OCI-LY7 (cell line): Measurements from ENCODE around the gene MYOZ2. TPM values are rescaled to one million over a fixed set of nuclear protein-coding genes. Genes with fewer than 3 reads are reported as not detected.
"Not testable (repeated sequence)": the region's sequence is repeated elsewhere in the genome, so short reads cannot be mapped to it uniquely, and the experiment has no call there.

Experiments
- BruUV-seq: library from RNA; stranded (reverse); fragments of 400-500 nt; replicated peaks from 2 replicates; lab custom pipeline; 2021; lab: Mats Ljungman, UMichigan
- CTCF ChIA-PET: fragments of 300-600 bp; sonication (Branson Sonifier 250); formaldehyde crosslinking; loops from one replicate; lab custom pipeline; 2022; ENCODE audit warnings: antibody characterized with exemption; ENCODE audit not compliant: unreplicated experiment; lab: Charles Lee
- POLR2A ChIA-PET: fragments of 300-600 bp; sonication (Branson Sonifier 250); formaldehyde crosslinking; loops from one replicate; lab custom pipeline; 2022; ENCODE audit warnings: antibody characterized with exemption; lab: Charles Lee
- DNase-seq: peaks from one replicate; pipeline ENCODE4 v3.0.0-alpha.2; 2015; ENCODE audit warnings: low spot score
- H2AFZ ChIP-seq: fragments of 200-600 bp; sonication (generic), shearing (Covaris generic); 2 replicates; pipeline ENCODE4 v1.6.1; 2014; ENCODE audit warnings: mild to moderate bottlenecking, antibody characterized with exemption, low read length, moderate library complexity
- H3K27ac ChIP-seq: fragments of 200-600 bp; sonication (generic); 2 replicates; pipeline ENCODE4 v1.5.1; 2014; ENCODE audit warnings: mixed run types, low read depth, mild to moderate bottlenecking, moderate library complexity, low read length, inconsistent platforms; ENCODE audit not compliant: poor library complexity, severe bottlenecking
- H3K36me3 ChIP-seq: fragments of 200-600 bp; sonication (generic); 2 replicates; pipeline ENCODE4 v1.6.1; 2014; ENCODE audit warnings: mild to moderate bottlenecking, antibody characterized with exemption, low read length, moderate library complexity, mixed read lengths; ENCODE audit not compliant: insufficient read depth
- H3K4me1 ChIP-seq: fragments of 200-600 bp; sonication (generic); 2 replicates; pipeline ENCODE4 v1.5.1; 2014; ENCODE audit warnings: mild to moderate bottlenecking, low read length; ENCODE audit not compliant: insufficient read depth, poor library complexity, severe bottlenecking
- H3K4me2 ChIP-seq: fragments of 200-600 bp; sonication (generic); 2 replicates; pipeline ENCODE4 v1.6.1; 2014; ENCODE audit warnings: mild to moderate bottlenecking, low read length
- H3K4me3 ChIP-seq: fragments of 200-600 bp; sonication (generic); 2 replicates; pipeline ENCODE4 v1.5.1; 2014; ENCODE audit warnings: mild to moderate bottlenecking, low read depth, low read length; ENCODE audit not compliant: poor library complexity, severe bottlenecking
- H3K79me2 ChIP-seq: fragments of 200-600 bp; sonication (generic); 2 replicates; pipeline ENCODE4 v1.6.1; 2016; ENCODE audit warnings: low read depth, mild to moderate bottlenecking, low read length, moderate library complexity, mixed read lengths; ENCODE audit not compliant: insufficient read depth
- H3K9me2 ChIP-seq: fragments of 200-600 bp; sonication (generic); 2 replicates; pipeline ENCODE4 v1.6.1; 2016; ENCODE audit warnings: mild to moderate bottlenecking, low read length, mixed read lengths; ENCODE audit not compliant: insufficient read depth
- H3K9me3 ChIP-seq: fragments of 200-600 bp; sonication (generic); 2 replicates; pipeline ENCODE4 v1.6.1; 2014; ENCODE audit warnings: mild to moderate bottlenecking, mixed run types, low read length, mixed read lengths
- H4K20me1 ChIP-seq: fragments of 200-600 bp; sonication (generic); 2 replicates; pipeline ENCODE4 v1.6.1; 2014; ENCODE audit warnings: mild to moderate bottlenecking, antibody characterized with exemption, low read length, moderate library complexity, mixed read lengths; ENCODE audit not compliant: insufficient read depth
- EZH2phosphoT487 ChIP-seq: fragments of 200-600 bp; sonication (generic); IDR thresholded peaks from 2 replicates; pipeline ENCODE4 v1.6.1; 2018; ENCODE audit warnings: low read depth, borderline replicate concordance, mild to moderate bottlenecking, mixed run types, antibody characterized with exemption, low read length, moderate library complexity, mixed read lengths
- intact Hi-C: fragments of 100-400 bp; cut with micrococcal nuclease; formaldehyde crosslinking; loops from one replicate; pipeline ENCODE4 v1.10.0; 2022; ENCODE audit not compliant: unreplicated experiment
- total RNA-seq, 2 experiments: library from RNA; depleted of rRNA in 1 of 2; stranded (reverse); fragments of >200 nt in 1 of 2; shearing (Covaris generic) in 1 of 2; gene quantifications; 2 replicates each; pipeline ENCODE4 v1.2.3, GENCODE V29; 2014 to 2022
- TF ChIP-seq, protein P1 (sequence below): fragments of 200-600 bp; sonication (generic); conservative IDR thresholded peaks from 2 replicates; pipeline ENCODE4 v1.5.1; 2014; ENCODE audit warnings: mild to moderate bottlenecking, antibody characterized with exemption, low read length, moderate library complexity, mixed read lengths

Gene MYOZ2
- total RNA-seq, 2 experiments from 2014 or later, result not detected

DNA sequence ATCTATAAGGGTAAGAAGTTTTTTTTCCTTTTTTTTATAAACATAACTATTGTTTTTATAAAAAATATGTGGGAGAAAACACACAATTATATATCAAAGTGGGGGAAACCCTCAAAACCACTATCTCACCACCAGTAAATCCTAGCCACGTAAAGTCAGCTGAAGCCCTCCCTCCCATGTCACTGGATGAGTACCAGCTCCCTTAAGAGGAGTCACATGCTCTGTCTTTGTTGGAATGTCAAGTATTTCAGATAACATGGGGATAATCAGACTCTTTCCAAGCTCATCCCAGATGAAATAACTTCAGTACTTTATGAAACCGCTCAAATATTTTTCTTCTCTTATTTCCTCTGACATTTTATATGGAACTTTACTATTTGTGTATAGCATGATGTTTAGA is 2.4 kb downstream of the MYOZ2 start:
- no peak overlapping the region for H3K27ac ChIP-seq
- no peaks in the 10 kb centered on the region for H3K36me3 ChIP-seq
- no peaks in the 10 kb centered on the region for H4K20me1 ChIP-seq
- no peak for TF ChIP-seq EZH2phosphoT487
- TF ChIP-seq, protein P1, sequence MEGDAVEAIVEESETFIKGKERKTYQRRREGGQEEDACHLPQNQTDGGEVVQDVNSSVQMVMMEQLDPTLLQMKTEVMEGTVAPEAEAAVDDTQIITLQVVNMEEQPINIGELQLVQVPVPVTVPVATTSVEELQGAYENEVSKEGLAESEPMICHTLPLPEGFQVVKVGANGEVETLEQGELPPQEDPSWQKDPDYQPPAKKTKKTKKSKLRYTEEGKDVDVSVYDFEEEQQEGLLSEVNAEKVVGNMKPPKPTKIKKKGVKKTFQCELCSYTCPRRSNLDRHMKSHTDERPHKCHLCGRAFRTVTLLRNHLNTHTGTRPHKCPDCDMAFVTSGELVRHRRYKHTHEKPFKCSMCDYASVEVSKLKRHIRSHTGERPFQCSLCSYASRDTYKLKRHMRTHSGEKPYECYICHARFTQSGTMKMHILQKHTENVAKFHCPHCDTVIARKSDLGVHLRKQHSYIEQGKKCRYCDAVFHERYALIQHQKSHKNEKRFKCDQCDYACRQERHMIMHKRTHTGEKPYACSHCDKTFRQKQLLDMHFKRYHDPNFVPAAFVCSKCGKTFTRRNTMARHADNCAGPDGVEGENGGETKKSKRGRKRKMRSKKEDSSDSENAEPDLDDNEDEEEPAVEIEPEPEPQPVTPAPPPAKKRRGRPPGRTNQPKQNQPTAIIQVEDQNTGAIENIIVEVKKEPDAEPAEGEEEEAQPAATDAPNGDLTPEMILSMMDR, result no peak
- H3K4me3 ChIP-seq, result no peak overlapping the region
- BruUV-seq, result no TSS peak
- ChIA-PET POLR2A (interaction anchor here (0.7 to 1.3 kb wide), 4 partner anchors 74 to 321 kb away, joined by 3 read pairs; no protein-coding TSS in a partner anchor), CTCF (no interaction called here)
- peaks cover 22% of the 10 kb centered on the region for H3K4me1 ChIP-seq
- H3K9me2 ChIP-seq, result no peaks in the 10 kb centered on the region
- H2AFZ ChIP-seq, result peak overlapping the region; percentile 40; the same call in 1 of the 2 replicates
- no peak overlapping the region for H3K4me2 ChIP-seq
- H3K9me3 ChIP-seq, result no peaks in the 10 kb centered on the region
- no peak for DNase-seq
- intact Hi-C loops, result no loop called here
- H3K79me2 ChIP-seq, result no peaks in the 10 kb centered on the region

DNA sequence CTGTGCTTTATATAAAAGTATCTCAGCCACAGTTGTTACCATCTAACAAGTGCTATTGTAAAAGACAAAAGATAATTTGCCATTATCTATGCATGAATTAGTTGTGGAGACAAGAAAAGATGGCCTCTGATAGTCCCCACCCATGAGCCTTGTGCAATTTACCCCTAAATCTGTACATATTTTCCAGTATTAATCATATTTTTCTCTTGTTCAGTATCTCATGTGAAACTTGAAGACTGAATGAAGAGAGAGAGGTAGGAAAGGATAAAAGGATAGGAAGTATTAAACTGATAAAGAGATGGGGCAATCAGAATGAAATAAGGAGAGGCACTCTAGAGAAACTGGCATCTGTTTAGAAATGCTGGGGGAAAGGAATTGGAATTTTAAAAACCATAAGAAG is 3.7 kb downstream of the MYOZ2 start:
- no peaks in the 10 kb centered on the region for H3K9me2 ChIP-seq
- peak overlapping the region; percentile 71 for H3K4me2 ChIP-seq
- no peak for TF ChIP-seq EZH2phosphoT487
- TF ChIP-seq, protein P1, result no peak
- H4K20me1 ChIP-seq, result no peaks in the 10 kb centered on the region
- CTCF ChIA-PET, result no interaction called here
- H3K4me1 ChIP-seq, result peaks cover 22% of the 10 kb centered on the region
- H3K27ac ChIP-seq, result peak overlapping the region; percentile 42
- H3K36me3 ChIP-seq, result no peaks in the 10 kb centered on the region
- POLR2A ChIA-PET, result interaction anchor here (0.8 to 1.8 kb wide), 6 partner anchors 9 to 454 kb away, joined by 3 to 9 read pairs (median 7); partner anchors contain the start of genes METTL14 and USP53
- H3K79me2 ChIP-seq, result no peaks in the 10 kb centered on the region
- no peak for DNase-seq
- no peaks in the 10 kb centered on the region for H3K9me3 ChIP-seq
- intact Hi-C loops, result no loop called here
- H3K4me3 ChIP-seq, result peak overlapping the region; percentile 42
- BruUV-seq, result no TSS peak
- H2AFZ ChIP-seq, result peak overlapping the region; percentile 97

DNA sequence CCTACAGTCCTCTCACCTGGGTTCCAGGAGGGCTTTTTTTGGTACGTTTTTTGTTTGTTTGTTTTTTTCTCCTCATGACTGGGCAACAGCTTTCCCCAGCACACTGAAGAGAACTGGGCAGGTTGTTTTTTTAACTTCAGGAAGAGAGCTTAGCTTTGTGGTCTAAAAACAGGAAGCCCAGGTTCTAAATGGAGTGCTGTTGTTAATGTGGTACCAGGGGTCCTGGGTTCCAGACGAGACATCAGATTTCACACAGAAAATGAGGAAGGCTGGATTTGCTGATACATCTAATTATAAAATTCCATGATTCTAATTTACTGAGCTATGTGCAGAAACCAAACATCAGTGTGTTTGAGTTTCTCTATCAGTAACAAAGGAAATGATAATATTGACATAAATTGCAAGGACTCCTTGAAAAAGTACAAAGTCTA is 4.2 kb downstream of the MYOZ2 start:
- Histone ChIP-seq H3K36me3 (no peaks in the 10 kb centered on the region), H3K9me2 (no peaks in the 10 kb centered on the region), H3K4me1 (peaks cover 22% of the 10 kb centered on the region), H3K4me2 (peak overlapping the region; percentile 71), H3K9me3 (no peaks in the 10 kb centered on the region), H3K4me3 (peak overlapping the region; percentile 42), H4K20me1 (no peaks in the 10 kb centered on the region), H3K27ac (peak overlapping the region; percentile 42), H3K79me2 (no peaks in the 10 kb centered on the region), H2AFZ (peak overlapping the region; percentile 97)
- intact Hi-C loops, result no loop called here
- TF ChIP-seq EZH2phosphoT487, result no peak
- TF ChIP-seq, protein P1, result no peak
- ChIA-PET CTCF (no interaction called here), POLR2A (interaction anchor here (0.6 to 1.8 kb wide), 13 partner anchors 8 to 1577 kb away, joined by 3 to 9 read pairs (median 4); partner anchors contain the start of genes METTL14 and USP53)
- no TSS peak for BruUV-seq
- DNase-seq, result peak; percentile 68

DNA sequence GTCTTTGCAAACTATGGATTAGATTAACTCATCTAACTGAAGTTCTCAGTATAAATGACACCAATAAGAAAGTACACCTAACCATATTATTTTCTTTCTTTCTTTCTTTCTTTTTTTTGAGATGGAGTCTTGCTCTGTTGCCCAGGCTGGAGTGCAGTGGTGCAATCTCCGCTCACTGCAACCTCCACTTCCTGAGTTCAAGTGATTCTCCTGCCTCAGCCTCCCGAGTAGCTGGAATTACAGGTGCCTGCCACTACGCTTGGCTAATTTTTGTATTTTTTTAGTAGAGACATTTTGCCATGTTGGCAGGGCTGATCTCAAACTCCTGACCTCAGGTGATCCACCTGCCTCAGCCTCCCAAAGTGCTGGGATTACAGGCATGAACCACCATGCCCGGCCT is 5.7 kb downstream of the MYOZ2 start:
- H4K20me1 ChIP-seq, H3K9me2 ChIP-seq, H3K27ac ChIP-seq, CTCF ChIA-PET, BruUV-seq, H3K9me3 ChIP-seq, H2AFZ ChIP-seq, H3K79me2 ChIP-seq, H3K36me3 ChIP-seq, H3K4me3 ChIP-seq, intact Hi-C loops, DNase-seq, H3K4me2 ChIP-seq: not testable (repeated sequence)
- POLR2A ChIA-PET, result interaction anchor here (1.5 kb wide), 1 partner anchor 9 kb away, joined by 7 read pairs; no protein-coding TSS in a partner anchor
- H3K4me1 ChIP-seq, result peaks cover 22% of the 10 kb centered on the region
